GM19467 (cell line): ENCODE data around the gene TK1.

ENCODE experiments used
- ATAC-seq: cut with Tn5 transposase; IDR thresholded peaks from one replicate; pipeline ENCODE4 v1.9.1; 2021; ENCODE audit warnings: mild to moderate bottlenecking, moderate library complexity; ENCODE audit not compliant: unreplicated experiment

The TK1 gene

DNA sequence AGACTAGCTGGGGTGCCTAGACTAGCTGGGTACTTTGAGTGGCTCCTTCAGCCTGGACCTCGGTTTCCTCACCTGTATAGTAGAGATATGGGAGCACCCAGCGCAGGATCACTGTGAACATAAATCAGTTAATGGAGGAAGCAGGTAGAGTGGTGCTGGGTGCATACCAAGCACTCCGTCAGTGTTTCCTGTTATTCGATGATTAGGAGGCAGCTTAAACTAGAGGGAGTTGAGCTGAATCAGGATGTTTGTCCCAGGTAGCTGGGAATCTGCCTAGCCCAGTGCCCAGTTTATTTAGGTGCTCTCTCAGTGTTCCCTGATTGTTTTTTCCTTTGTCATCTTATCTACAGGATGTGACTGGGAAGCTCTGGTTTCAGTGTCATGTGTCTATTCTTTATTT lies 36.2 kb upstream of the TK1 start:
- ATAC-seq, result no peak

DNA sequence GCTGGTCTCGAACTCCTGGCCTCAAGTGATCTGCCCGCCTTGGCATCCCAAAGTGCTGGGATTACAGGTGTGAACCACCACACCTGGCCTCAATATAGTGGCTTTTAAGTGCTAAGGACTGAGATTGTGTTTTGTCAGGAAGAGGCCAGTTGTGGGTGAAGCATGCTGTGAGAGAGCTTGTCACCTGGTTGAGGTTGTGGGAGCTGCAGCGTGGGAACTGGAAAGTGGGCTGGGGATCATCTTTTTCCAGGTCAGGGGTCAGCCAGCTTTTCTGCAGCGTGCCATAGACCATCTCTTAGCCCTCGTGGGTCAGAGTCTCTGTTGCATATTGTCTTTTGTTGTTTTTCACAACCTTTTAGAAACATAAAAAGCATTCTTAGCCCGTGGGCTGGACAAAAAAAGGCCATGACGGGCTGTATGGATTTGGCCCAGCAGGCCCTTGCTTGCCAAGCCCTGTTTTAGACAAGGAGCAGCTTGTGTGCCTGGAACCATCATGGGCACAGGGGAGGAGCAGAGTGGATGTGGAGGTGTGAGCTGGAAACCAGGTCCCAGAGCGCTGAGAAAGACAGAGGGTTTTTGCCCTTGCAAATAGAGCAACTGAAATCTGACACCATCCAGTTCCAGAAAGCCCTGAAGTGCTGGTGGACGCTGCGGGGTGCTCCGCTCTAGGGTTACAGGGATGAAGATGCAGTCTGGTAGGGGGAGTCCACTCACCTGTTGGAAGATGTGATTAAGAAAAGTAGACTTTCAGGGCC lies 32.7 kb upstream of the TK1 start:
- ATAC-seq, result no peak

DNA sequence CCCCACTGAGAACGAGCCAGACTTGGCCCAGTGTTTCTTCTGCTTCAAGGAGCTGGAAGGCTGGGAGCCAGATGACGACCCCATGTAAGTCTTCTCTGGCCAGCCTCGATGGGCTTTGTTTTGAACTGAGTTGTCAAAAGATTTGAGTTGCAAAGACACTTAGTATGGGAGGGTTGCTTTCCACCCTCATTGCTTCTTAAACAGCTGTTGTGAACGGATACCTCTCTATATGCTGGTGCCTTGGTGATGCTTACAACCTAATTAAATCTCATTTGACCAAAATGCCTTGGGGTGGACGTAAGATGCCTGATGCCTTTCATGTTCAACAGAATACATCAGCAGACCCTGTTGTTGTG lies 27.8 kb upstream of the TK1 start:
- no peak for ATAC-seq

DNA sequence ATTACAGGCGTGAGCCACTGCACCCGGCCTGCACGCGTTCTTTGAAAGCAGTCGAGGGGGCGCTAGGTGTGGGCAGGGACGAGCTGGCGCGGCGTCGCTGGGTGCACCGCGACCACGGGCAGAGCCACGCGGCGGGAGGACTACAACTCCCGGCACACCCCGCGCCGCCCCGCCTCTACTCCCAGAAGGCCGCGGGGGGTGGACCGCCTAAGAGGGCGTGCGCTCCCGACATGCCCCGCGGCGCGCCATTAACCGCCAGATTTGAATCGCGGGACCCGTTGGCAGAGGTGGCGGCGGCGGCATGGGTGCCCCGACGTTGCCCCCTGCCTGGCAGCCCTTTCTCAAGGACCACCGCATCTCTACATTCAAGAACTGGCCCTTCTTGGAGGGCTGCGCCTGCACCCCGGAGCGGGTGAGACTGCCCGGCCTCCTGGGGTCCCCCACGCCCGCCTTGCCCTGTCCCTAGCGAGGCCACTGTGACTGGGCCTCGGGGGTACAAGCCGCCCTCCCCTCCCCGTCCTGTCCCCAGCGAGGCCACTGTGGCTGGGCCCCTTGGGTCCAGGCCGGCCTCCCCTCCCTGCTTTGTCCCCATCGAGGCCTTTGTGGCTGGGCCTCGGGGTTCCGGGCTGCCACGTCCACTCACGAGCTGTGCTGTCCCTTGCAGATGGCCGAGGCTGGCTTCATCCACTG lies 27.3 kb upstream of the TK1 start, which contains the start of gene BIRC5:
Gene BIRC5 (plus strand): TSS at position 238 of the 690 bp plus-strand sequence. CDS start 64 bp downstream, at position 302.
- ATAC-seq, result peak; percentile 89

DNA sequence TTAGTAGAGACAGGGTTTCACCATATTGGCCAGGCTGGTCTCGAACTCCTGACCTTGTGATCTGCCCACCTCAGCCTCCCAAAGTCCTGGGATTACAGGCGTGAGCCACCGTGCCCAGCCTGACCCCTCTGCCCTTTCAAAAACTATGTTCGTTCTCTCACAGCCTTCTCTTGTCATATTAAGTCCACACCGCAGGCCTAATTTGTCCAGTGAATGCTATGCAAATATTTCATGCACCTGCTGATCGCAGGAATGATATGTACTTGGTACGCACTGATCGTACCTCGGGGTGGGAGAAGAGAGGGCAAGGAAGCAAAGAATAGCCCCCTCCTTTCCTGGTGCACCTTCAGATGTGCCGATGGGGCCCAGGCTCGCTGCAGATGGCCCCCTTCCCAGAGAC lies 24.2 kb upstream of the TK1 start:
- no peak for ATAC-seq

DNA sequence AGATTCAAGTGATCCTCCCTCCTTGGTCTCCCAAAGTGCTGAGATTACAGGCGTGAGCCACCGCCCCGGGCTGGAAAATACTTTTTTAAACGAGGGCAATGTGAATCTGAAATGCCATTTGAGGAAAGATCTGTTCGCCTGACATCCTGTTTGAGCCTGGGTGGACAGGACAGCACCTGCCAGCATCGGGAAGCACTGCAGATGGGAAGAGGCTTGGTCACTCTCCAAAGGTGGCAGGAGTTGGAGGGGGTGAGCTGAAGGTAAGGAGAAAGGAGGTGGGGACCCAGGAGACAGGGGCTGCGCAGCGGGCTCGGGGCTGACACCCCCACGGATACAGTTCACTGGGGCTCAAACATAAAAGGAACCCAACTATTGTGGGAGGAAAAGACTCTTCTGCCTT lies 23.3 kb upstream of the TK1 start:
- ATAC-seq, result no peak

DNA sequence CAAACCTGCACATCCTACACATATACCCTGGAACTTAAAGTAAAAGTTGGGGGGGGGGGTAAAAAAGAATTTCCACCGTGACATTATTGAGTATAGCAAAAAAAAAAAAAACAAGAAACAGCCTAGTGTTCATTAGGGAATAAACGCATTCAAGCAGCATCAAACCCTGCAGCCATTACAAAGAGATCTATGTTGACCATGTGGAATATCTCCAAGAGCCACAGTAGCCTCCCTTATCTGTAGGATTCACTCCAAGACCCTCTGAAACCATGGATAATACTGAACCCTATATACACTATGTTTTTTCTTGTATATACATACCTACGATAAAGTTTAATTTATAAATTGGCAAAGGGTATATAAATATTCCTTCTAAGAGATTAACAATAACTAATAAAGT lies 21.6 kb upstream of the TK1 start:
- no peak for ATAC-seq

DNA sequence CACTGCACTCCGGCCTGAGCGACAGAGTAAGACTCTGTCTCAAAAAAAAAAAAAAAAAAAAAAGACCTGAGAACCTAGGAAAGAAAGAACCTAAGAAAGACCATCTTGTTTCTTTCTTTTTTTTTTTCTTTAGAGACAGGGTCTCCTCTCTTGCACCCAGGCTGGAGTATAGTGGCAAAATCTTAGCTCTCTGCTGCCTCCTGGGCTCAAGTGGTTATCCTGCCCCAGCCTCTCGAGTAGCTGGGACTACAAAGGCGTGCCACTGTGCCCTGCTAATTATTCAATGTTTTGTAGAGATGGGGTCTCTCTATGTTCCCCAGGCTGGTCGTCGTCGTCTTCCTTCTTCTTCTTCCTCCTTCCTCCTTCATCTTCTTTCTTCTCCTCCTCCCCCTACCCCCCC lies 19.4 kb upstream of the TK1 start:
- ATAC-seq, result no peak

DNA sequence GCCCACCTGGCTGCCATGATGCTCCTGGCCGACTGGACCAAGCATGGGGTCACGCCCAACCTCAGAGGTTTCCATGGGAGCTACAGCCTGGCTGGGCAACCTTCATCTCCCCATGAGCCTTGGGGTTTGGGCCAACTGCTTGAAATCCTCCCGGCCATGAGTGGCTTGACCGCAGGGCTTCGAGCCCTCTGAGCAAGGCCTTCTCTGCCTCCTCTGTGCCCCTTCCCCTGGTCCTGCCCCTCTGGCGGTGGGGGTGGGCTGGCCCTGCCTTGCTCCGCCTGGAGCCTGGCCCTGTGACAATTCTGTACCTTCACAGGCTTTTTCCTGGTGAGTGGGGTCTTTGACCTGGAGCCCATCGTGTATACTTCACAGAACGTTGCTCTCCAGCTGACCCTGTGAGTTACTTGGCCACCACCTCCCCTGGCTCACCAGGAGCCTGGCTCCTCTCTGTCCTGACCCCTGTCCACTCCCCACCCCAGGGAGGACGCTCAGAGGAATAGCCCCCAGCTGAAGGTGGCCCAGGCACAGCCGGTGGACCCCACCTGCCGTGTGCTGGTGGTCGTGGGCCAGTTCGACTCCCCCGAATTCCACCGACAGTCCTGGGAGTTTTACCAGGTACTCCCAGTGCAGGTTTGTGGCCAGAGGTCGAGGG lies 18.4 kb upstream of the TK1 start:
- ATAC-seq, result no peak

DNA sequence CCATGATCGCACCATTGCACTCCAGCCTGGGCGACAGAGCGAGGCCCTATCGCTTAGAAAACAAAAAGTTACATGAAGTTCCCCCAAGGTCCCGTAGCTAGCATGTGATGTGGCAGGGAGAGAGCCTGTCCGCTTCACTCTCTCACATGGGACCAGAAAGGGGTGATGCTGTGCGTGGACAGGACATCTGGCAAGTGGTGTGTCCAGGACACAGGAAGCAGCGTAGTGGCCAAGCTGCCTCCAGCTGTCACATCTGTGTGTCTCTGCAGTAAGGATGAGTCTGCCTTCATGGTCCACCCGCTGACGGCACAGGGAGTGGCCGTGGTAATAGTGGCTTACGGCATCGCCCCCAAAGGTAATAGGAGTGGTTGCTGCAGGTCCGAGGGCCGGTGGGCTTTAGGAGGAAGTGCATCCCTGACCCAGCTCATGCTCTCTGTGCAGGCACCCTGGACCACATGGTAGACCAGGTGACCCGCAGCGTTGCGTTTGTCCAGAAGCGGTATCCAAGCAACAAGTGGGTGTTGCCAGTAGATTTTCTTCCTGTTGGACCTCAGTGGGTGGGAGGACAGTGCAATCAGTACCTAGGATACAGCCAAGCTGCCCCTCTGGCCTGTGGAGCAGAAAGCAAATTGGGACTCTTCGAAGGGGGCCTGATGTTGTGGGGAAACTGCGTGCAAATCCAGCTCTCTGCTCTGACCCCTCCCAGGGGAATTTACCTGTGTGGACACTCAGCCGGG lies 17.7 kb upstream of the TK1 start:
- no peak for ATAC-seq

DNA sequence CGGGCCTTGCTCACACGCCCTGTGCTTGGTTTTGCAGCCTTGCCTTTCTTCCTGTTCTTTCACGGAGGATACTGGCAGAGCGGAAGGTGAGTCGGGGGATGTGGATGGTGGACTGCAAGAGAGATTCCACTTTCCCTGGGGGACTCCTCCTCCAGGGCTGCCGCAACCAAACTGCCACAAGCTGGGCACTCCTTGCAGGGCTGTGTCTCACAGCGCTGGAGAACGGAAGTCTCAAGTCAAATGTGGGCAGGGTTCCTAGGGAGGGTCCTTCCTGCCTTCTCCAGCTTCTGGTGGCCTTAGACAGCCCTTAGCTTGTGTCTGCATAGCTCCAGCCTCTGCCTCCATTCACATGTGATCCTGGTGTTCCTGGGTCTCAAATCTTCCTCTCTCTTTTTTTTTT lies 15.8 kb upstream of the TK1 start:
- ATAC-seq, result no peak

DNA sequence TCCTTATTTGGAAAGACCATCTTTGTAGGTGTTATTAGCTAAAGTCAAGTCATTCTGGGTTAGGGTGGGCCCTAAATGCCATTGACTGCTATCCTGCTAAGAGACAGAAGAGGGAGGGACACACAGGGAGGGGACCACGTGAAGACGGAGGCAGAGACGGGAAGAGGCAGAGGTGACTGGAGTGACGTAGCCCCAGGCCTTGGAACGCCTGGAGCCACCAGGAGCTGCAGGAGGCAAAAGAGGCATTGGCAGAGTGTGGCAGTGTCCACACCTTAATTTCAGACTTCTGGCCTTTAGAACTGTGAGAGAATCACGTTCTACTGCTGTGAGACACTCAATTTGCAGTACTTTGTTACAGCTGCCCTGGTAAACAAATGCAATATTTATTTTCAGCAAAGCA lies 13.6 kb upstream of the TK1 start:
- no peak for ATAC-seq

DNA sequence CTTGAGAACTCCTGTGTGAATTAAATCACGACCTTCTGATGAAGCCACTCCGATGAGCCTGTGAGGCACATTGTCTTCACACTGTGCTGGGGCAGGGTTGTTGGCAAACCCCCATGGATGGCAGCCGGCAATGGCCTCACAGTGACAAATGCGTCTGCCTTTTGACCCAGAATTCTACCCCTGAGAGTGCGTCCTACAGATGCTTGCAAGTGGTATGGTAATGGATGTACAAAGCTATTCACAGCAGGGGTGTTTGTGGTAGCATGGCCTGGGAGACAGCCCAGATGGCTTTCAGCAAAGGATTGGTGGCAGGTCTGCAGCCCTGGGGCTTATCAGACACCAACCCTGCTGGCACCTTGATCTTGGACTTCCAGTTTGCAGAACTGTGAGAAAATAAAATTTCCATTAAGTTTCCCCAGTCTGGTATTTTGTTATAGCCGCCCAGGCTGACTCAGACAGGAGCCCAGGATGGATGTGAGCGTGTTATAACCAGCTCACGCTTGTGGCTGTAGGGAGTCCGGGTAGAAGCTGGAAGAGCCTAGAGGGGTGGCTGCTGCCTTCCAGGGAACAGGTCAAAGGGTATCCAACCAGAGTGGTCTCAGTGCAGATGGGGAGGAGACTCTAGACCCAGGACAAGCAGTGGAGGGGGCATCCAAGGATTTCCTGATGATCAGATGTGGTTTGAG lies 10.4 kb upstream of the TK1 start:
- ATAC-seq, result no peak

DNA sequence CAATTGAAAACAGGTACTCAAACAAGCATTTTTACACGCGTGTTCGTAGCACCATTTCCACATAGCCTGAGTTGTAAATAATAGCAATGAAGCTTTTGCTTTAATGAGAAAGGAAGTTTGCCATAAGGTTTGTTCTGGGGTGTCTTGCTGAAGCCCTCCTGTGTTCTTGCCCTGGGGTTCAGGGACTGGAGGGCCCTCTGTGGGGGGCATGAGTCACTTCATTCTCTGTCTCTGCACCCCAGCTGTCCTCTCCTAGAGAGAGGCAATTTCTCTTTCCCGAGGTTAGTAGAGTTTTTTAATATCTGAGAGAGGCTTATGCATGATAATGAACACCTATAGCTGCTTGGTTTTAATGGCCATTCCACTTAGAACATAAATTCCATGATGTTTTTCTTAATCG lies 9.9 kb upstream of the TK1 start:
- no peak for ATAC-seq

DNA sequence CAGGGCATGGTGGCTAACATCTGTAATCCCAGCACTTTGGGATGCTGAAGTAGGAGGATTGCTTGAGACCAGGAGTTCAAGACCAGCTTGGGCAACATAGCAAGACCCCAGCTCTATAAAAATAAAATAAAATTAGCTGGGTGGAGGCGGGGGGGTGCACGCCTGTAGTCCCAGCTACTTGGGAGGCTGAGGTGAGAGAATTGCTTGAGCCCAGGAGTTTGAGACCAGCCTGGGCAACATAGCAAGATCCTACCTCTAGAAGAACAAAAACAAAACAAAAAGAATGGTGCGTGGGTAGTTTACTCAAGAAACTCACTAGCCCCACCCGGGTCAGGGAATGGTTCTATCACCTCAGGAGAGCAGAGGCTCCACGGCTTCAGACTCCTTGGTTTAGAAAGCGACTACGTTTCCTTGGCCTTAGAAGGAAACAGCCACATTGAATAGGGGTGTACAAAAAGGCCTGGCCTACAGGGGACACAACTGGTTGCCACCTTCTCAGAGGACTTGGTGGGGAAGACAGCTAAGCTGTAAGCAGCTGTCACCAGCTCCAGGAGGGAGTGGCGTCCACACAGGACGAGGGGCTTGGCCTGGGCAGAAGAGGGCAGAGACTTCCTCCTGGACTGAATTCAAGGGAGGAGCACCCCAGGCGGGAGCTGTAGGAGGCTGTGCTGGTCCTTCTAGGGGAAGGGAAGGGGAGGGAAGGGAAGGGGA lies 716 bp downstream of the TK1 start:
- no peak for ATAC-seq

DNA sequence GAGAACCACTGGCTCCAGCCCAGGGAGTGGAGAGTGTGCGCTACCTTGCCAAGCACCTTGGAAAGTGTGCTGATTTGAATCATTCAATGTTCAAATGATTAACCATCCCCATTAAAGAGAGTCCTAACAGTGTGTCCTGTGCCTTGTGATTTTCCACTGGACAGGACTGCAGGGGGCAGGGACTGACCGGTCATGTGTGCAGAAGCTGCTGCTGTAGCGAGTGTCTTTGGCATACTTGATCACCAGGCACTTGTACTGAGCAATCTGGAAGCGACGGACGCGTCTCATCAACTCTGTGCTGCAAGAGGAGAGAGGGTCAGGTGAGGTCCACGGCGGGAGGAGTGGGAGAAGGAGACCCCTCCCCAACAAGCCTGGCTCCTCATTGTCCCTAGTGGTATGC lies 2.0 kb downstream of the TK1 start:
- ATAC-seq, result no peak

DNA sequence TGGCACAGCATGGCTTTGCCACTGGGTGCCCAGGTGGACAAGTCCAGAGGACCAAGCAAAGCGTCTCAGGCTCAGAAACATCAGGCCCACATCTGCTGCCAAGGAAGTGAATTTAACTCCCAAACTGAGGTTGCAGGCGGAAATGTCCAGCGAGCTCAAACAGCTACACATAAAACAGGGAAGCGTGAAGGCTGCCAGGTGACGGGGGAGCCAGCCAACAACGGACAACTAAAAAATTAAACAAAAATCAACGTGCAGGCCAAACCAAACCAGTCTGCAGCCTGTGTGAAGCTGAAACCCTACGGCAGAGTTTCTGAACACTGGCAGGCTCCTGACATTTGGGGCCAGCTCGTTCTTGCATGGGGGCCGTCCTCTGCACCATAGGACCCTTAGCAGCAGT lies 2.5 kb downstream of the TK1 start:
- no peak for ATAC-seq

DNA sequence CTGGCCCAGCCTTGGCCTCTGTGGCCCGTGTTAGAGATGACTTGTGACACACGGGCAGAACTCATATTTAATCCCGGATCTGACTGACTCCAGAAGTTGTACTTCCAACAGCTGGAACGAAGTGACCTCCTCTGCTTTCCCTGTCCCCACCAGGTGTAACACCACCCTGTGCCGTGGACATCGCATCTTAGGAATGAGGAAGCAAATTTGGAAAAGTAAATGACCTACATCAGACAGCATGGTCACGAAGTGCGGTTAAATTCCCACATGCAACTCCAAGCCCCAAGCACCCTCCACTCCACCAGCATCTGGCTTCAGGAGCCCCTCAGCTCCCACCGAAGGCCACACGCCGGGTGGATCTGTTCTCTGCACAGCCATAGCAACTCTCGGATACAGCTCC lies 2.9 kb downstream of the TK1 start:
- ATAC-seq, result no peak

DNA sequence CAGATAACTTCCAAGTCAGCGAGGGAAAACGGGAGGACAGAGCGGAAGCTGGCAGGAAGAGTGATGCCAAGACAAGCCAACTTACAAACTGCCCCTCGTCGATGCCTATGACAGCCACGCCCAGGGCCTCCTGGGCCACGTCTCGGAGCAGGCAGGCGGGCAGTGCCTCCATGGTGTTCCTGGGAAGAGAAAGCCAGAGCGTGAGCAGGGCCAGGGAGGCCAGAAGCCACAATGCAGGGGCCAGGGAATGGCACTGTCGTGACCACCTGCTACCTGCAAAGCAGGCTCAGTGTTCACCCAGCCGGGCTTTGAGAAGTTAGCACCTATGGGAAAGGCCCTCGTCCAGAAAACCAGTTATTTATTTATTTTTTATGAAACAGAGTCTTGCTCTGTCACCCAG lies 4.3 kb downstream of the TK1 start:
- ATAC-seq, result no peak

DNA sequence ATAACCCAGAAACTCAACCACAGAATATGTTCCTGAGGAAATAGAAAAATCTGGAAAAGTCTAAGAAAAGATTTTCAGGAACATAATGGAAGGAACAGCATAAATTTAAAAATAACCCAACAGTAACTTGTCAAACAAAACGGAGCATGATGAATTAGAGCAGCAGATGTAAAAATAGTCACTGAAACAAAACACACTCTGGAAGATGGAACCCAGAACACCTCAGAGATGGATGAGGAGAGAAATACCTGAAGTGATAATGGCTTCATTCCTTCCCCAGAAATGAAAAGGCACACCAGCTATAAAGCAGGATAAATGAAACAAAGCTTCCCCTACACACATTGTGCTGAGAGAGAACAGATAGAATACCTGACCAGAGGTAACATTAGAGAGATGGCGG lies 6.3 kb downstream of the TK1 start:
- no peak for ATAC-seq
